Adipose tissue (tissue), 3 donors: ENCODE measurements around the gene GPR137B. TPM values are rescaled to one million over a fixed set of nuclear protein-coding genes. Genes with fewer than 3 reads are reported as not detected.

Source experiments
- H3K27ac ChIP-seq: one replicate; pipeline ENCODE4 v1.5.1; 2013; ENCODE audit warnings: low read depth, low read length
- WGBS, 3 donors: extraction: QIAGEN DNeasy Blood & Tissue Kit; methylation state at CpG; one replicate each; pipeline ENCODE4 v1.1.7; 2013; 5-methylcytosine and 5-hydroxymethylcytosine counted together
- polyA plus RNA-seq, 3 donors: library from polyadenylated mRNA; stranded (reverse); fragments of 200-250 nt; gene quantifications; one replicate each; pipeline ENCODE4 v1.2.3, GENCODE V29; 2013
- donor health status: healthy with polysubstance abuse.
- donor health status: Bipolar disorder and iron deficiency.
- donor health status: healthy.

GPR137B gene
- polyA plus RNA-seq, 3 donors = 1.6 to 9.8 (median 7.3) TPM

DNA sequence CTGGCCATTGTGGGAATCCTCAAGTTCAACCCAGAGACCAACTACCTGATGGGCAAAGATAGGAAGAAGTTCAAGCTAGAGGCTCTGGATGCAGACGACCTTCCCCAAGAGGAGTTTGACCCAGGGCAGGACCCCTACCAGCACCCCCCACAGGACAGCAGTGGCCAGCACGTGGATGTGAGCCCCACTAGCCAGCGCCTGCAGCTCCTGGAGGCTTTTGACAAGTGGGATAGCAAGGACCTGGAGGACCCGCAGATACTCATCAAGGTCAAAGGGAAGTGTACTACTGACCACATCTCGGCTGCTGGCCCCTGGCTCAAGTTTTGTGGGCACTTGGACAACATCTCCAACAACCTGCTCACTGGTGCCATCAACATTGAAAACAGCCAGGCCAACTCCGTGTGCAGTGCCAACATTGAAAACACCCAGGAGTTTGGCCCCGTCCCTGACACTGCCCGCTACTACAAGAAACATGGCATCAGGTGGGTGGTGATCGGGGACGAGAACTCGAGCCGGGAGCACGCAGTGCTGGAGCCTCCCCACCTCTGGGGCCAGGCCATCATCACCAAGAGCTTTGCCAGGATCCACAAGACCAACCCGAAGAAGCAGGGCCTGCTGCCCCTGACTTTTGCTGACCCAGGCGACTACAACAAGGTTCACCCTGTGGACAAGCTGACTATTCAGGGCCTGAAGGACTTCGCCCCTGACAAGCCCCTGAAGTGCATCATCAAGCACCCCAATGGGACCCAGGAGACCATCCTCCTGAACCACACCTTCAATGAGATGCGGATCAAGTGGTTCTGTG, 30.6 kb upstream of the GPR137B start:
- H3K27ac ChIP-seq = no peak overlapping the region
- WGBS, 3 donors = 83 to 89% (median 87%) methylated on average over 16 to 17 of the region's 17 CpGs

DNA sequence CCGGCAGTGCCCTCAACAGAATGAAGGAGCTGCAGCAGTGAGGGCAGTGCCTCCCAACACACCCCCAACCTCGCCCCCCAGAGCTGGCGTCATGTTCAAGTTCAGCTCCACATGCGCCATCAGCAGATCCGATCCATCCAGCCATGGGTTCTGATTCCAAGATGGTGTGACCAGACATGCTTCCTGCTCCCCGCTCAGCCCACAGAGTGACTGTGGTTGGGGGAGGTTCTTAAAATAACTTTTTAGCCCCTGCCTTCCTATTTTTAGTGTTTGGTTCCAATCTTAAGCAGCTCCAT, 30.1 kb upstream of the GPR137B start:
- H3K27ac ChIP-seq = no peak overlapping the region
- 89 to 90% (median 89%) methylated on average over 6 of the region's 6 CpGs for WGBS, 3 donors

DNA sequence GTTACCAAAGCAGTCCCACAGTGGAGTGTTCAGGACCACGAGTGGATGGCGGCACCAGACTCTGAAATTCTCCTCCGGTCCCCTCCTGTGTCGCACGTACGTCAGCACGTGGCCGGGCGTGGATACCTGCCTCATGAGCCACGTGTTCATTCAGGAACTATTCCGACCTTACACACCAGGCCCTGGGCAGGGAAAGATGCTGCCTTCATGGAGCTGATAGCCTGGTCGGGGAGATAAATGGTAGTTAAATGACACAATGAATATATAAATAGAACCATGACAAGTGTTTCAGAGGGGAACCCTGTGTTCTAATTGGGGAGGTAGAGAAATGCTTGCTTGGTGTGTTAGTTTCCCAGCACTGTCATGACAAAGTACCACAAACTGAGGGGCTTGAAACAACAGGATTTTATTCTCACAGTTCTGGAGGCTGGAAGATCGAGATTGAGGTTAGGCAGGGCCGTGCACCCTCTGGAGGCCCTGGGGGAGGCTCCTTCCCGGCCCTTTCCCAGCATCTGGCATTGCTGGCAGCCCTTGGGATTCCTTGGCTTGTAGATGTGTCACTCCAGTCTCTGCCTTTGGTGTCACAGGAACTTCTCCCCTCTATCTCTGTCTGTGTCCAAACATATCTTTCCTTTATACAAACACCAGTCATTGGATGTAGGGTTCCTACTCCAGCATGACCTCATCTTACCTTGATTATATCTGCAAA, 28.9 kb upstream of the GPR137B start:
- 73 to 84% (median 81%) methylated on average over 15 of the region's 15 CpGs for WGBS, 3 donors
- no peak overlapping the region for H3K27ac ChIP-seq

DNA sequence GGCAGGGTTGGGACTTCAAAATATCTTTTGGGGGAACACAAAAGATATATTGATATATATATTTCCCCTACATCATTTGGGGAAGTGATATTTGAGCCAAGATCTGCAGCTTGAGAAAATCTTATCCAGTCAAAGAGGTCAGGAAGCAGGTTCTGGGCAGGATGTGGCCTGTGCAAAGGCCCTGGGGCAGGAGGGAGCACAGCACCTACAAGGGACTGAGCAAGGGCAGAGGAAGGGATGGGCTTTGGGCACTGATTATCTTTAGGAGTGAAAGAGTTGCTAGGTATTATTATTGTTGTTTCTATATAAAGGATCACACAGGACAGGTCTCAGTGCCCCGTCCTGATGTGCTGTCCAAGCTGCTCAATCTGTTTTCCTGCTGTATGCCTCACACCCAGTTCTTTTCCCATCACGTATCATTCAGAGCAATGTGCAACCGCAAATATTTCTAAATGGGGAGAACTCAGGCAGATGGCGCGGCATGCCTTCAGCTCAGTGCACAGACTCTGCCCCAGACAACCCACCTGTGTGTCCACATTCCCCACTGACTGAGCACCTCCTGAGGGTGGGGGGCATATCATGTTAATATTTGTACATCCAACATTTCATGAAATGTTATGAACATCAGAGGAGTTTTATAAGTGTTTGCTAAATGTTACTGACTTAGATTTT, 28.1 kb upstream of the GPR137B start:
- no peak overlapping the region for H3K27ac ChIP-seq
- 84 to 96% (median 88%) methylated on average over 5 of the region's 5 CpGs for WGBS, 3 donors

DNA sequence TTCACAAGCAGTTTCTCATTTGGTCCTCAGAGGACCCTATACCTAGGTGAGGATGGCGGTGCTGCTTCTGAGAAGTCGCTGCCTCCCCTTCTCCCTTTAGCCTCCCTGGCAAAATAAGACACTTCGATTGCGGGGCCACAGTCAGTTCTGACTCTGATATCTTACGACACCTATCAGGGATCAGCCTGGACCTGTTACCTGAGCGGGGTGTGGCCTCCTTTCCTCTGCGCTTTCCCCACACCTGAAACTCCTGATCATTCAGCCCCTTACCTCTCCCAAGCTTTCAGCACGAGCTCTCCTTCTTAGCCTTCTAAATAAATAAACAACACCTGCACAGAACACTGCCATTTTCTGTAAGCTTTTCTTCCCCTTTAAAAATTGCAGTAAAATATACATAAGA, 24.6 kb upstream of the GPR137B start:
- WGBS, 3 donors = 79 to 86% (median 80%) methylated on average over 8 of the region's 8 CpGs
- H3K27ac ChIP-seq = no peak overlapping the region

DNA sequence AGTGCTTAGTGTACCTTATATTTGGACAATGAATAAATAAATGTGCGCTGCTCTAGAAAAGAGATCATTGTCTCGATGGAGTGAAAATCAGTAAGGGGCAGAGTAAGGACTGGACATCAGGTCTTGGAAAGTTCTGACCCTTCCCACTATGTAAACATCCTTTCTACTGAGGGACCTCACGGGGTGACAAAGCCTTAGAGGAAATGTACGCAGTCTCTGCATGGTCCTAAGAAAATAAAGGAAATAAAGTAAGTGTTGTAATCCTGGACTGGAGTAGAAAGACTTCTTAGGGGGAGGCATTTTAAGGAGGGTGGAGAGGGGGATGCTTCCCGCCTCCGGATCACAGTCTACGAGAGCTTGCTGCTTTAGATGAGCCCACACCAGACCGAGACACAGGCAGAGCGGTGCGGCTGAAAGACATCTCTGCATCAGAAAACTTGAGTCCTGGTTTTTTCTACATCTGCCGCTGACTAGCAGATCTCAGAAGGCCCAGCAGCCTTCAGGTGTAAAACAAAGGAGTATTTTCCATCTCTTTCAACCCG, 22.3 kb upstream of the GPR137B start:
- H3K27ac ChIP-seq = no peak overlapping the region
- WGBS, 3 donors = 63 to 71% (median 68%) methylated on average over 12 of the region's 12 CpGs

DNA sequence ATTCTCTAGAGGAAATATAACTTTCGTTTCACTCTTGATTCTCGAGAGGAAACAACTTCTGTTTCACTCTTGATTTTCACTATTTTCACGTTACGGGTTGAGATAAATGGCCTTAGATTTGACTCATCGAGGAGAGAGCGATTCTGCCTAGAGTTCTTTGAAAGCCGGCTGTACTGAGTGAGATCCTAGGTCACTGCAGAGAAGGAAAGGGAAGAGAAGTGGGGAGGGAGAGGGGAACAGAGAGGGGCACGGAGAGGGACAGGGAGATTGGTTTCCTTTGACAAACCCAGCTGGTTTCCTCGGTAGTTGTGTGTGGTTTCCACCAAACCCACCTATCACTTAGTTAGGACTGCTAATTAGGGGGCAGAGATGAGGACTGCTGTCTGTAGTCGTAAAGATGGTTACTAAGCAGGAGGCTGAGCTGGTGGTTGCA, 21.6 kb upstream of the GPR137B start:
- no peak overlapping the region for H3K27ac ChIP-seq
- WGBS, 3 donors = 37 to 59% (median 40%) methylated on average over 10 of the region's 10 CpGs

DNA sequence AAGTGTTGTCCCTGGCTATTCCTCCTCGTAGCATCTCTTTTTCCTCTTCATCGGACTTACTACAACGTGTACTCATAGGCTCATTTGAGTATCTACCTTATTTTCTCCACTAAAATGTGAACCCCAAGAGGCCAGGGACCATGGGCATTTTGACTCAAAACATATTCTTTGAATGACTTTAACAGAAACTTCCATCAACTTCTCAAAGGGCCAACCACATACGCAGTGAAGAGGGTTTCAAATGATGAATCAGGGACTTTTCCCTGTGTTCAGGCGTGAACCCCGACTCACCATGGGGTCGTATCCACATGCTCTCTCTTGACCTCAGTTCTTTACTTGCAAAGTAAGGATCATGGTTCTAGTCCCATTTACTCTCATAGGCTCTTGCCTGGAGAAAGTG, 20.2 kb upstream of the GPR137B start:
- no peak overlapping the region for H3K27ac ChIP-seq
- 93 to 94% (median 94%) methylated on average over 7 of the region's 7 CpGs for WGBS, 3 donors

DNA sequence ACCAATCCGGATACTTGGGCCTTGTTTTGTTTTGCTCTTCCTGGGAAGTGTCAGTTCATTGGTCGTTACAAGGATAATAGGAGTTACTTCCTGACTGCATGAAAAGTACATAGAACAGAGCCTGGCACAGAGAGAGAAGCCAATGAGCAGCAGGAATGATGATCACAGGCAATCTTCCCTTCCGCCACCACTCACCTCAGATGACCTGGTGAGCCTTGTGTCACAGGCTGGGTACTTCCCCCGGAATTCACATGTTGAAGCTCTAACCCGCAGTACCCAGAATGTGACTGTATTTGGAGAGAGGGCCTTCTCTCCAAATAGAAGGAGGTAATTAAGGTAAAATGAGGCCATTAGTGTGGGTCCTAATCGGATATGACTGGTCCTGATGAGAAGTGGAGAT, 18.8 kb upstream of the GPR137B start:
- no peak overlapping the region for H3K27ac ChIP-seq
- 80 to 89% (median 81%) methylated on average over 6 of the region's 6 CpGs for WGBS, 3 donors

DNA sequence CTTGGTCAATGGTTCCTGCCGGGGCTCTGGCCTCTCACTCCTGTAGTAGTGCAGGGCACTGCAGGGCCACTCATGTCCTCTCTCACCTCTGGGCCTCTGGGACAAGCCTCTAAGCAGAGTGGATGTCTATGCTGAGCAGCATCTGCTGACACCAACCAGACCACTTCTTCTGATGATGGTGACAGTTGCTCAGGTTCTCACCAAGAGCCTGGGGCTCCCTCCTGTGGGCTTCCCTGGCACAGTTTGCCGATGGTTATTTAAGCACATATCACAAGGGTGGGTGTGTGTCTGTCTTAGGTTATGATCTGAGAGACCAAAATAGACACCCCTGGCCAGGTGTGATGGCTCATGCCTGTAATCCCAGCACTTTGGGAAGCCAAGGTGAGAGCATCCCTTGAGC, 17.4 kb upstream of the GPR137B start:
- no peak overlapping the region for H3K27ac ChIP-seq
- 65 to 87% (median 80%) methylated on average over 2 of the region's 2 CpGs for WGBS, 3 donors

DNA sequence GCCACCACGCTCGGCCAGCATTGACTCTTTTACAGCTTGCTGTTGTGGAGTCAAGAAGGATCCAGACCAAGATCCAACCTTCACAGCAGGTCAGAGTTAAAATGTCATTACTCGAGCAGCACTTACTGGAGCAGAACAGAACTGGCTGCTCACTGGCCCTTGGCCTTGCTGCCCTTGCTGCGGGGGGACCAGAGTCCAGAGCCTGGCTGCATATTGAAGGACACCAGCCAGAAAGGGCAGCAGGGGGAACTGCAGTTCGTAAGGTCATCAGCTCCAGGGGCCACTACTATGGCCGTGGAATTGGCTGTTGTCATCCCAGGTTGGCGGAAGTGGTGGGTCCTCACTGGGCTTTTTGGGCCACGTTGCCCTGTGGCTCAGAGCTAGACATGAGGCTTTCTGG, 15.3 kb upstream of the GPR137B start:
- WGBS, 3 donors = 90 to 91% (median 91%) methylated on average over 8 of the region's 8 CpGs
- no peak overlapping the region for H3K27ac ChIP-seq

DNA sequence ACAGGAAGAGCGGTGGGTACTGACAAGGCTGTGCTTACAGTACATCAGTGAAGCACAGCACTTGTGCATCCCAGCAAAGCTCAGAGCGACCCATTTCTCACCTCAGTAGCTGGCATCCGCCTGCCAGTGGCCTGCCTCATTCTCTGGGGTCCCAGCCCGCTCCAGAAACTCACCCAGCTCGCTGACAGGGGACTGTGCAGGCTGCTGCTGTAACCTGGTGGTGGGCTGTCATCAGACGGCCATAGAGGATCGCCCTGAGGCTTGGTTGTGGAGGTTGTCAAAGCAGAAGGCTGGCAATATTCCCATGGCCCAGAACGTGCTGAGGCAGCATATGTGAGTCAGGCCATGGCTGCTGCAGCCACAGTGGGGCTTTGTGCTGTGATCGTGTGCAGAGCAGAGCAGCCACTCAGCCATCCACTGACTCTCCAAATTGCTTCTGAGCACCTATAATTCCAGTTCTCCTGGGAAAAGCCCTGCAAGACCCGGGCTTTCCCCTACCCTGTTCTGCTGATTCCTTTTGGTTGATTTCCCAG, 13.6 kb upstream of the GPR137B start:
- H3K27ac ChIP-seq = no peak overlapping the region
- 82 to 87% (median 86%) methylated on average over 10 of the region's 10 CpGs for WGBS, 3 donors

DNA sequence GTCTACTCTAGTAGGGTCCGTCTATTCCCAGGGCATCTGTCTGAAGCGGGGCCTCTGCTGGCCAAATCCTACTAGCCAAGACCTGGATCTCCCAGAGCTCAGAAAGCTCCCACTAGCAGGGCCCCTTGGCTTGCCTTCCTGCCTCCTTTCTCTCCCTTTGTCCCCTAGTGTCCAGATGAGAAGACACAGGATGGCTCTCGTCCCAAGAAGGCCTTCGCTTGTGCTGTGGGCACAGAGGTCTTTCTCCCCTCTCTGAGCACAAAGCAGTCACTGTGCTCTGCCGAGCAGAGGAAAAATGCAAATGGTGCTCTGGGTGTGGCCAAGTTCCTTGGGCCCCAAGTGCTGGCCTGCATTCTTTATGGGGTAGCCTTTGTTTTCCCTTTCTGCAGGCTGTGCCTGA, 13.0 kb upstream of the GPR137B start:
- WGBS, 3 donors = 81 to 91% (median 87%) methylated on average over 5 of the region's 5 CpGs
- no peak overlapping the region for H3K27ac ChIP-seq

DNA sequence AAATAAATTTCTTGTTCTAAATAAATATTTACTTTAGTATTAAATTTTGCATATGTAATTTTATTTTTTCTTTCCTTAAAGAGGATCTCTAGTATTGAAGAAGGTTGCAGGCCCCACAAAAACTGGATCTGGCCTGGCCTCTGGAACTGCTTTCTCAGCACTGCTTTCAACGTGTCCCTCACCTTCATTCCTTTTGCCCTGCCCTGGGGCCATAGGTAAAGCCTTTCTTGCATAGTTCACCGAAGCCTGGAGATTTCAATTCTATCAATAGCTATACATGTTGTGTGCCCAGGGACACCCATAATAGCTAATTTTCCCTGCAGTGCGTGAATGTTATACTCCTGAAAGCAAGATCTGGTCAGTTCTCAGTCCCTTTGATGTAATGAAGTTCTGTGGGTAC, 12.0 kb upstream of the GPR137B start:
- WGBS, 3 donors = 89 to 93% (median 91%) methylated on average over 3 of the region's 3 CpGs
- H3K27ac ChIP-seq = no peak overlapping the region

DNA sequence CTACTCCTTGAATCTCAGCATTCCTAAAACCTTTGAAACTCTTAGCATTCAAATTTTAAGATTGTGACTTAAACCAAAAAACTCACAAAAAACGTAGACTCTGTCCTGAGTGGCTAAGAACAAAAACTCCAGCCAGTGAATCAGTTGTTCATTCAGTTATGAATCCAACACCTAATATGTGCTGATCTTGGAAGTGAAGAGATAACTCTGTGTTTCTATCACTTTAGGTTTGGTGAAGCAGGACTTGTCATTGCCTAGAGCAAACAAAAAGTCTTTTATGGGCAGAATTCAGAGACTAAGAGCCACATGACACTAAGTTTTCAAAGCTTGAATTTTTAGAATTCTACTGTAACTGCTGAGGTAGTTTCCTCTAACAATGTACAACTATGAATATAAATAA, 10.4 kb upstream of the GPR137B start:
- H3K27ac ChIP-seq = no peak overlapping the region
- 82 to 93% (median 84%) methylated on average over 1 of the region's 1 CpG for WGBS, 3 donors

DNA sequence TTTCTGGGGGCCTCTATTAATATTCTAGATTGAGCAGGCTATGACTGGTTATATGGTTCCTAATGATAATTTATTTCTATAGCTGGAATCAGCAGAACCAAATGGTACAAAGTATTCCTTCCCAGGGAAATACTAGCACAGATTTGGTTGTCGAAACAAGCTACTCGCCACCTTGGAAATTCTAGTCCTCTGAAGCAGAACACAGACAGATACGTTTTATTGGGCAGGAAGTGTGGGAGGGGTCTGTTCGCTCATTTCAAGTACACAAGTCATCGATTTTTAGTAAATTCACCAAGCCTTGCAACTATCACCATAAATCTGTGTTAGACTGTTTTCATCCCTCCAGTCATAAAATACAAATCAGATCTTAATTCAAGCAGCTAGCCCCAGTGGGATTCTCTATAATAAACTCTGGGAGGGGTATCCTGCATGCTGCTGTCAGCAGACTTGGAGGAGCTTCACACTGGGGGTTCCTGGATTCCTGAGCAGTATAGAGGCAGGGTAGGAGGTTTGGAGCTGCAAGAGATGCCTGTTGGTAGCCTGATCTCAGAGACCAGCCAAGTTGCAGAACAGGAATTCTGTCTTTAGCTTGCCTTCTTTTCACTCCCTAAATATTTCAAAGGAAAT, 9.8 kb upstream of the GPR137B start:
- no peak overlapping the region for H3K27ac ChIP-seq
- 64 to 72% (median 68%) methylated on average over 5 of the region's 5 CpGs for WGBS, 3 donors

DNA sequence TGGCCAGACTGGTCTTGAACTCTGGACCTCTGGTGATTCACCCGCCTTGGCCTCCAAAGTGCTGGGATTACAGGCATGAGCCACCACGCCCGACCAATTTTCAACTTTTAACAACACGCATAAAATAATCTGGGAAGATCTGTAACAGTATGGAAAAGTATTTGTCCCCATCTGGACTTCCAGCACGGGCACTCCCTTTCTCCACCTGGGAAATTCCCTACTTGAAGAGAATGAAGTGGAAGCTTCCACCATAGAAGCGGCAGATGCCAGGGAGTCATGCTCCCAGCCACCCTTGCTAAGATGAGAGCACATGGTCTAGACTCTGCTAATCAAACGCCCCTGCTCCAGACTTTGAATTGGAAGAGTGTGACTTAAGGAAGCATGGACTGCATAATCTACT, 9.0 kb upstream of the GPR137B start:
- WGBS, 3 donors = 85 to 89% (median 88%) methylated on average over 7 of the region's 7 CpGs
- no peak overlapping the region for H3K27ac ChIP-seq

DNA sequence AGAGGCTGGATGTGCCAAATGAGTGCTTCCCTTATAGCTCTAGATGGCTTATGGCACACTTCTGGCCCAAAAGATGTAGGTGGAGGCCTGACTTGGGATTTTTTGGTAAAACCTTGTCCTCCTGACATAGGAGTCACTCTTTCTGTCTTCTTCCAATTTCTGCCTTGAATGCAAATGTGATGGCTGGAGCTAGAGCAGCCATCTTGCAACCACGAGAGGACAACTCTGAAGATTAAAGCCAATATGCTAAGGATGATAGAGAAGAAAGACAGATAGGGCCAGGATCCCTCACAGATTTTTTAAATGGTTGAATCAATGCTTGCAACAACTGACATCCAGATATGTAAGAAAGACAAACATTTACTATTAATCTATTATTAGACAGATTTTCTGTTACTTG, 8.5 kb upstream of the GPR137B start:
- H3K27ac ChIP-seq = no peak overlapping the region
- 87 to 94% (median 88%) methylated on average over 1 of the region's 1 CpG for WGBS, 3 donors
